ENCODE data around the gene AMOTL1.
"Not testable (repeated sequence)": the region's sequence is repeated elsewhere in the genome, so short reads cannot be mapped to it uniquely, and the experiment has no call there.

AMOTL1 gene

GRCh38 chr11:94794287-94795168 lies 26.4 kb downstream of the AMOTL1 start:
- FAIRE-seq = no peak

GRCh38 chr11:94795476-94796189 lies 27.5 kb downstream of the AMOTL1 start:
- no peak for FAIRE-seq

GRCh38 chr11:94796190-94796580 lies 28.0 kb downstream of the AMOTL1 start:
- no peak for FAIRE-seq

GRCh38 chr11:94796863-94797262 lies 28.7 kb downstream of the AMOTL1 start:
- no peak for FAIRE-seq

GRCh38 chr11:94799726-94800125 lies 31.6 kb downstream of the AMOTL1 start:
- no peak for FAIRE-seq

DNA sequence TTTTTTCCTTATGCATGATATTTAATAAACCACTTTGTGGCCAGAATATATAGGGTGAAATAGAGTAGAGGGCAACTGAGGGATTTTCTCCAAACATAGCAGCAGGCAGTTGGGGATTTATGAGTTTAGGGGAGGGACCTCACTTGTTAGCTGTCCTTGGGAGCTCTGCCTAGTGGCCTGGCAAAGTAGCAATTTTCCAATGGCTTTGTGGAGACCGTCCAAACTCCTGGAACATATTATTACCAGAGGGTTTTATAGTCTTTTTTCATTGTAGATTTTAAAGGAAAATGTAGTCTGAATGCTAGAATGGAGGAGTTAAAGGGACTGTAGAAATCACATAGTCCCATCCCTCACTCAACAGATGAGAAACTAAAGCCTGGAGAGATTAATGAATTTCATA lies 32.3 kb downstream of the AMOTL1 start:
- no peak for FAIRE-seq

DNA sequence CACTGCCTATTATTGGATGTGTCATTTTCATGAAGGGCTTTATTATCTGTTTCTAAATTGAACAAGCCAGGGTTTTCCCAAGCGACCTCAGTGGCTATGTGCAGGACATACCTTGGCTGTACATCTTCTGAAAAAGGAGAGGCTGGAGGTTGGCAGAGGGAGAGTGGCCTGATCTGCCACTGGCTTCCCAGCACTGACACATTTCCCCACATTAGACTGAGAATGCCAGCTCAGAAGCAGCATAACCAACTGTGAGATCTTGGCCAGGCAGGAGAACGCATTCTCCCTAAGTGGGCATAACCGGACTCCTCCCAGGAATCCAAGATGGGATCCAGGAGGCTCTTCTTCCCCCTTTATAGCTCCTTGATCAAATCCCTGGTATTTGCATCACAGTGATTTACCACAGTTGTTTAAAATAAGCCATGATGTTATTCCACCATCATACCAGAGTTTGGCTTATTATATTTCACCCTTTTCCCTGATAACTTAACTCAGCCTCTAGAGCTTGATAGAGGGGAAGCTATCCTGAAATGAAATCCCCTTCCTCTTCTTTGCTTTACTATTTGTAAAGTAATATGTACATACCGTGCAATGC lies 33.8 kb downstream of the AMOTL1 start:
- no peak for FAIRE-seq

DNA sequence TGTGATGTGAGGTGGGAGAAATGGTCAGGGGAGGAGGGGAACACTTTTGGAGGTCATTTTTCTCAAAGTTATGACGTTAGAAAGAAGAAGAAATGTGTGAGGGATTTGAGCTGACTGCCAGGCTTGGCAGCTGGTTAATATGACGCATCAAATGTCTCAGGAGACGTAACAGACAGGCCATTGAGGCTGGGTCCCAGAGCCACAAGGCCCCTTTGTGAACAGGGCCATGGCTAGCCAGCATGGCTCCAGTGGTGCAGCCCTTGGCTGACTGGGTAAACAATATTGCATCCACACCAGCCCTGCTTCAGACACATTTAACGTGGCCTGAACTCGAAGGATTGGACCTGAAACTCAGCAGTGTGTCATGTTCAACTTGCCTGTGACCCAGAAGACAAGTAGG lies 34.3 kb downstream of the AMOTL1 start:
- FAIRE-seq = no peak

GRCh38 chr11:94803491-94803890 lies 35.3 kb downstream of the AMOTL1 start:
- no peak for FAIRE-seq

DNA sequence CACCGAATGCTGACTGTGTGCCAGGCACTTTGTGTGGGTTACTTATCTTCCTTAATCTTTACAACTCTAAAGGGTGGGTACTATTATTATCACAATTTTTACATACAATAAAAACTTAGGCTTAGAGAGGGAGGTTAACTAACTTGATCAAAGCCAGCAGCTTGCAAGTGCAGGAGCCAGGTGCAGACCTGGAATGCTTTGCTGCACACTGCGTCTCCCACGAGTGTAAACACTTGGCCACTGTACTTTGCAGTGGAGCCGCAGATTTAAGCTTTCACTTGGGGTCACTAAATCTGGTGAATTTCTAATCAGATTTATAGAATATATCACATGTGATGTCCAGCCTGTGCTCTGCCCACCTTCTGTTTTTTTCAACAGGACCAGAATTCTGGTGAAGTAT lies 36.7 kb downstream of the AMOTL1 start:
- FAIRE-seq = no peak

DNA sequence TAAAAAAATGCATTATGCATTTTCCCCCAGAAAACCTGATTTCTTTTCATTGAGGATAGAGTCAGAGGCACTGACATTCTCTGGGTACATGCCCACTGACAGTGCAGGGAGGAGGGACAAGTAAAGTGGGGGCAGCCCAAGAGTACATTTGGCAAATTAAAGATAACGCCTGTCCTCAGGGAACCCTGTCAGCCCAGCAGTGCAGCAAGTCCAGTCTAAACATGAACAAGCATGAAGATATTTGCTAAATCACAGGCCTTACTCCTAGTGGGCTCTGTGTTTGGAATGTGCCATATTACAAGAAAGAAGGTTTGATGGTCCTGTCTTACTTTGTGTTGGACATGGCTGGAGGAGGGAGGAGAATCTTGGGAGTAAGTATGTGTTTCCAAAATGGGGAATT lies 37.9 kb downstream of the AMOTL1 start:
- FAIRE-seq = no peak

GRCh38 chr11:94806419-94806818 lies 38.3 kb downstream of the AMOTL1 start:
- no peak for FAIRE-seq

GRCh38 chr11:94809251-94809650 lies 41.1 kb downstream of the AMOTL1 start:
- FAIRE-seq = no peak

GRCh38 chr11:94812724-94813720 lies 44.9 kb downstream of the AMOTL1 start:
- FAIRE-seq = not testable (repeated sequence)

DNA sequence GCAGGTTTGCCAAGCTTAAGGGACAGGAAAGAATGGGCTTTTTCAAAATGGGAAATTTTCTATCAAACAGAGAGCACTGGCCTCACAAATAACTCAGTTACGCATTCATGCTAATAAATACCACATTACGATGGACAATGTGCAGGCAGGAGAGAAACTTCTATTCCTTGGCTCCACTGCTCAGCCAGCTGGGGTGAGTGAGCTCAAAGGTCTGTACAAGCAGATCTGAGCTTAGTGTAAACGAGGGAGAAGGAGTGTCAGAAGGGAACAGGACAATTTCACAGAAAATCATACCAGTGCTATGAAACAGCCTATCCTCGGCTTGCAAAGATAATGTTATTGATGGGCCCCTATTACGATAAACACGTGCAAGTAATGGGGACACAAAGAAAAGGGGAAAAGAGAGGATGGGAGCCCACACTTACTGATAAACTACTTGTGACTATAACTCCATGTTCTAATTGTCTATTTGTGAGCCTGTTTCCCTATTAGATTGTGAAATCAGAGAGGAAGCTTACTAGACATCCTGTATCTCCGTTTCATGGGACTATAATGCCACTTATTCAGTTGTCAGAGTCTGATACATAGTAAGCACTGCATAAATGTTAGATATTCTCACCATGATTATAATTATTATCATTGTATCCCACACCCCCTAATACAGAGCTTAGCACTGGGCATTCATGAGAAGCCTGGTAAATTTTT lies 46.3 kb downstream of the AMOTL1 start:
- no peak for FAIRE-seq

GRCh38 chr11:94815705-94816344 lies 47.7 kb downstream of the AMOTL1 start:
- FAIRE-seq = no peak

DNA sequence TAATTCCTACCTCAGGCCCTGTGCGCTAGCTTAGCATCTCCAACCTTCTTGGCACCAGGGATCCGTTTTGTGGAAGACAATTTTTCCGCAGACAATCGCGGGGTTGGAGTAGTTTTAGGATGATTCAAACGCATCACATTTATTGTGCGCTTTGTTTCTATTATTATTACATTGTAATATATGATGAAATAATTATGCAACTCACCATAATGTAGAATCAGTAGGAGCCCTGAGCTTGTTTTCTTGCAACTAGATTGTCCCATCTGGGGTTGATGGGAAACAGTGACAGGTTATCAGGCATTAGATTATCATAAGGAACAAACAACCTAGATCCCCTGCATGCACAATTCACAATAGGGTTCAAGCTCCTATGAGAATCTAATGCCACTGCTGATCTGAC lies 52.3 kb downstream of the AMOTL1 start:
- no peak for FAIRE-seq

- FAIRE-seq = no peak
These were observed 53.3 kb downstream of the AMOTL1 start for GRCh38 chr11:94821439-94821838.

- no peak for FAIRE-seq
These were observed 53.9 kb downstream of the AMOTL1 start for GRCh38 chr11:94822080-94822479.

DNA sequence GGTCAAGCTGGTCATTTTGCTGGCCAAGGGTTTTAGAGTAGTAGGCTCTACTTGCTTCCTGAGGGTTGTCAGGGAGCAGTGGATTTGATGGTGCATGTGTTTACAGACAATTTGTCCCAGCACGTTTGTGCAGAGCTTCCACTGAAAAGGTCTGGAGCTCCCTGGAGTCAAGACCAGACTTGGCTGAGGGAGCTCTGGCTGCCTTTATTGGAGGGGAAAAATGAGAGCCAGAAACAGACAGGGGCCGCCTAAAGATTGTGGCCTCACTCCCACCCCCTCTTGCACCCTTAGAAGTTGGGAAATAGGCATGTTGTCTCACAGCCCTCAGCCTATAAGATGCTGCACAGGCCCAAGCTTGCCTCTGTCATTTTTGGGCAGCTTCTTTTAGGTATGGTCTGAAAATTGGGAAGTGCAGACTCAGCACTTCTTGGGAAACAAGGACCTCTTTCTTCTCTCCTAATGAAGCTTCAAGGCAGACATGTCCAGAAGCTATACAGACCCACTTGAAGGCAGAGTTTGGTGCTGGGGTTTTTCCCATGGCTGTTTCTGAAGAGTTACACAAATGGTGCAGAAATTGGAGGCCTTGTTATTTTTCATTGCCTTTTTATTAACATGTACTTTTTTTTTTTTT lies 55.1 kb downstream of the AMOTL1 start:
- no peak for FAIRE-seq

GRCh38 chr11:94825031-94825430 lies 56.9 kb downstream of the AMOTL1 start:
- FAIRE-seq = no peak
